ENCODE results near the gene CD7.

CD7 gene

DNA sequence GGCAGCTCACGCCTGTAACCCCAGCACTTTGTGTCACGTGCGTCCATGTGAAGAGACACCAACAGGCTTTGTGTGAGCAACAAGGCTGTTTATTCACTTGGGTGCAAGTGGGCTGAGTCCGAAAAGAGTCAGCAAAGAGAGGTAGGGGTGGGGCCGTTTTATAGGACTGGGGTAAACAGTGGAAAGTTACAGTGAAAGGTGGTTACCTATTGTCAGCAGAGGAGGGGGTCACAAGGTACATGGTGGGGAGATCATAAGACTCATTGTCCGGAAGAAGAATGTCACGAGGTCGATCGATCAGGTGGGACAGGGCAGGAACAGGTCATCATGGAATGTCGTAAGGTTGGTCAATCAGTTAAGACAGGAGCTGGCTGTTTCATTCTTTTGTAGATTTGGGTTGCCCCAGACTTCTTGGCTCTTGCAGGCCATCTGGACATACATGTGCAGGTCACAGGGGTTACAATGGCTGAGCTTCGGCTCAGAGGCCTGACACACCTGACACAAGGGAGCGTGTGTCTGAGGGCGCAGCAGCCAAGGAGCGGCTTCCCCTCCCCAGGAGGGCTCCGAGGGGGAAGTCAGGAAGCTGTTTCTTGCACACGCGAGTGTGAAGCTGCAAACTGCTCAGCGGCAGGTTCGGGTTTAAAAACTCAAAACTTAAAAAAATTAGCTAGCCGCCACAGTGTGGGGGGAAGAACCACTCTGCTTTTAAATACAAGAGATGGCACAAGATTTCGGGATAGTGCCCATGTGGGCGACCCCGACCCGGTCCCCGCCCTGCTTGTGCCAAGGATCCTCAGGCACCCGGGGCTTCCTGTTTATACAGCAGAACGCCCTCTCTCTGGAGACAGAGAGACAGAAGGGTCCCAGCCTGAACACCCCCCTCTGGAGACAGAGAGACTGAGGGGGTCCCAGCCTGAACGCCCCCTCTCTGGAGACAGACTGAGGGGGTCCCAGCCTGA, 29.2 kb upstream of the CD7 start:
- no peak for DNase-seq

GRCh38 chr17:82345151-82345976, 28.0 kb upstream of the CD7 start:
- no peak for DNase-seq

GRCh38 chr17:82344175-82344907, 26.9 kb upstream of the CD7 start:
- DNase-seq, result no peak

DNA sequence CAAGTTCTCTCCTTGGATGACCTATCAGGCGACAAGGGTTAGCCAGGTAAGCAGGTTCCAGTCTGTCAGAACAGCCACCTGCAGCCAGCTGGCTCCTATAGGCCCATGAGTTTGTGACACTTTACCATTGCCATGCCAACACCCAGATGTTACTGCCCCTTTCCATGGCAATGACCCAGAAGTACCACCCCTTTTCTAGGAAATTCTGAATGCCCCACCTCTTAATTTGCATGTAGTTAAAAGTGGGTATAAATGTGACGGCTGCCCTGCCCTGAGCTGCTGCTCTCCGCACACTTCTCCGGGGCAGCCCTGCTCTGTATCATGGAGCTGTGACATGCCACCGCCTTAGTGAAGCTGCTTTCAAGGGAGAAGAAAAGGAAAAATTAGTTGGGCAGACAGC, 26.2 kb upstream of the CD7 start:
- no peak for DNase-seq

DNA sequence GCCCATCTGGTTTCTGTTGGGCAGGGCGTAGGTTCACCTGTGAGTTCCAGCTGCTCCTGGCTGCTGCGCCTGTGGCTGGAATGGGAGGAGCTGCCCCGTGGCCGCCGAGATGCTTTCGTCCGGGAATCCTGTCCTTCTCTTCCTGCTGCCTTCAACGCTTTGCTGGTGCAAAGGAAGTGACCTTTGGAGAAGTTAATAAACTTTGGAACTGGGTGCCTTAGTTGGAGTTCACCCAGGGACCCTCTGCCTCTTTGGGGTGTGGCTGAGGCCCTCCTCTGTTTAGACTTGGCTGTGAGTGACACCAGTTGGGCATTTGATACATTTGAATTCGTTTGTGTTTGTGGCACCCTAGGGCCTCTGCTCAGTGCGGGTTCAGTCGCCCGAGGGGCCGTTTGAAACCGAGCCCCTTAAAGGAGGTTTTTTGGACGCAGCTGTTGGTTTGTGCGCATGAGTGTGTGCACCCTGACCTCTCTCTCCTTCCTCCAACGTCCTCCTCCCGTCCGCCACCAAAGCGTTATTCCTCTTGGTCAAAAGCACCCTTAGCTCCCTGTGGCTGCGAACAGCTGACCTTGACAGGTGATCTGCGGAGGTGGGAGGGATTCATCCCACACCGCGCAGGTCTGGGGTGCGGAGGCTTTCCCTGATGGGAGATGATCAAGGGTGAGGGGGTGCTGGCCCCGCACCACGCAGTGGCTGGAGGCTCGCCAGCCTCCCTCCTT, 25.1 kb upstream of the CD7 start:
- DNase-seq, result no peak

DNA sequence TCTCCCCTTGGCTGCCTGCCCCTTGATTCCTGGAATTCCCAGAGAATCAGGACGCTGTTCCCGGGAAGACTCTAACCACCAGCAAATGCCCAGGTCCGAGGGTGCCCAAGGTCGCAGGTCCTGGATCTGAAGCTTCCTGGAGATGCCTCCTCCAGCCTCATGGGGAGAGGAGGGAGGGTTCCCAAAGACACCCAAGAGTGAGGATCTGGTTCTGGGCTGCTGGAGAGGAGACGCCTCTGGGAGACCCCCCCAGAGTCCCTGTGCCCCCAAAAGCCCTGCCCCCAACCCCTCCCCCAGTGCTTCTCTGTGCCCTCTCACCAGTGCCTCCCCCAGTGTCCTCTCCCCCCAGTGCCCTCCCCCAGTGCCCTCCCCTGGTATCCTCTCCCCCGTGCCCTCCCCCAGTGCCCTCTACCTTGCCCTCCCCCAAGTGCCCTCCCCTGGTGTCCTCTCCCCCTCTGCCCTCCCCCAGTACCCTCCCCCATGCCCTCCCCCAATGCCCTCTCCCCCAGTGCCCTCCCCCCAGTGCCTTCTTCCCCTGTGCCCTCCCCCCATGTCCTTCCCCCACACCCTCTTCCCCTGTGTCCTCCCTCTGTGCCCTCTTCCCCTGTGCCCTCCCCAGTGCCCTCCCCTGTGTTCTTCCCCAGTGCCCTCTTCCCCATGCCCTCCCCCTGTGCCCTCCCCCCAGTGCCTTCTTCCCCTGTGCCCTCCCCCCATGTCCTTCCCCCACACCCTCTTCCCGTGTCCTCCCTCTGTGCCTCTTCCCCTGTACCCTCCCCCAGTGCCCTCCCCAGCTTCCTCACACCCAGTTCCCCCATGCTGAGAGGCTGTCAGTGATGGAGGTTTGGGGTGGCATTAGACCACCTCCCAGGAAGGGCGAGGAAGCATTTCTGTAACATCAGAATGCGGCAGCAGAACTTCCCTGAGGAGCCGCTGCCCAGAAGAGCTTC, 22.5 kb upstream of the CD7 start:
- no peak for DNase-seq

GRCh38 chr17:82338858-82339633, 21.6 kb upstream of the CD7 start:
- DNase-seq, result no peak

DNA sequence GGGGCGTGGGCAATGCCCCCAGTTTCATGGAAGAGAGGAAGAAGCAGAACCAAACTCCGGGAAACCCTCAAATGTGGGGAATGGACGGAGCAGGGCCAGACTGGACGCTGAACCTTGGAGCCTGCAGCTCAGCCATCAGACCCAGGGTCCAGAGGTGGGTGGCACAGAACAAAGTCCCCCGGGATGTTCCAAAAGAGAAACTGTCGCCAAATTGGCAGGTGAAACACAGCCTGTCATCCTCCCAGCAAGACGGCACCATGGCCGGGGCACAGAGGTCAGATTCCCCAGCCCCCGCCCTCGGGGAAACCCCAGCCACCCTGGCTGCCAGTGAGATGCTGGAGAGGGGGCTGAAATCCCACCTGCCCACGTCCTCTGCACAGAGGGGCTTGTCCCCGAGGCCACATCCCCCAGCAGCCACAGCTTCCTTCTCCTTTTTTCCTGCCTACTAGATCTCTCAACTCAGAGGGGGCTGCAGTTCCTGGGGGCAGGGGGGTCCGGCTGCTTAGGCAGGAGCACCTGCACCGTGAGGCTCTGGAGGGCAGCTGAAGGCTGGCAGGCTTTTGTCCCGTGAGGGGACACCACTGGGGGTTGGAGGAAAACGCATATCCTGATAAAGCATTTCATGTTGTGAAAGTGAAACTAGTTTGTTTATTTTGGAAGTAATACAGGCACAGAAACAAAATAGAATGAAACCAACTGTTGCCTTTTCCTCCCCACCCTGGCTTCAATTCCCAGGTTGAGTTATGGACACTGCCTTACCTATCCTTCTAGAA, 17.4 kb upstream of the CD7 start:
- DNase-seq, result no peak

DNA sequence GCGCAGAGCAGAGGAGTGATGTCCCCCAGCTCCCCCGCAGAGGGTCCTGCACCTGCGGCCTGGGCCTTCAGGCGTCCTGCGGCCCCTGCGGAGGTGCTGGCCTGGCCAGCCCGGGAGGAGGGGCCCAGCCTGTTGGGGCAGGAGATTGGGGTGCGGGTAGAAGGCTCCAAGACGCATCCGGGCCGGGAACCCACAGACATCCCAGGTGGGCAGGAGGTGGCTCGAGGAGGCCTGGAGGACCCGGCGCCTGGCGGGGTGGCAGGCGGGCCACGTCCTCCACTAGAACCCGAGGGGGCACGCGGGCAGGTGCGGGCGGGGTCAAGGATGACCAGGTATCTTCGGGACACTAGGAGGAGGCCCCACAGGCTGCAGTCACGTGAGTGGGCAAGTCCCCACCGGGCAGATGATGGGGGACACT, 16.8 kb upstream of the CD7 start:
- no peak for DNase-seq

- DNase-seq, result peak; percentile 42 to 49
Observed at GRCh38 chr17:82333279-82334171, 16.1 kb upstream of the CD7 start, which contains the start of gene SECTM1. Gene SECTM1 (minus strand): TSS chr17:82333766. CDS start chr17:82327240, 6,526 bp downstream.

DNA sequence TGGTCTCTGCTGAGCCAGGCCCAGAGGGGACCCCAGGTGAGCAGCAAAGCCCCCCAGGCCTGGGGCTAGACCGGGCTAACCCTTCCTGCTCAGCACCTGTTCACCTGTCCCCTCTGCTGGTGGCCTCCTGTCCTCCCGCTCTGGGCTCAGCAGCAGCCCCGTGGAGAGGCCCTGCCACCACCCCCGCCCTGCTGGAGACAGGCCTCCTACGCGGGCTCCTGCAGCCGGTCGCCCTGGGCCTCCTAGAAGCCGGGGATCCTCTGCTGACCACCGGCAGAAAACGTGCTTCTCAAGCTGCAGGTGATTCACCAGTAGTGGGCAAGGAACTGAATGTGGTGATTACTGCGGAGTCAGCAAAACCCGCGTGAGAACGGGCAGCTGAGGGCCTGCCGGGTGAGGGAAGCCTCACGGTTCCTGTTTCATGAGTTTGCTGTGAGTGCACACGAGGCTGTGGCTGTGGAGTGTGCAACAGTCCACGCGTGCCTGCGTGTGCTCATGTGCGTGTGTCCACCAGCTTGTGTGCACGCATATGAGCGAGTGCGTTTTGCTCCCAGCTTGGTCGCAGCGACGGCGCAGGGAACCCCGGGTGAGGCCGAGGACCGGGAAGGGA, 15.4 kb upstream of the CD7 start:
- peak; percentile 54 to 58 for DNase-seq

GRCh38 chr17:82331345-82331939, 14.0 kb upstream of the CD7 start:
- no peak for DNase-seq

DNA sequence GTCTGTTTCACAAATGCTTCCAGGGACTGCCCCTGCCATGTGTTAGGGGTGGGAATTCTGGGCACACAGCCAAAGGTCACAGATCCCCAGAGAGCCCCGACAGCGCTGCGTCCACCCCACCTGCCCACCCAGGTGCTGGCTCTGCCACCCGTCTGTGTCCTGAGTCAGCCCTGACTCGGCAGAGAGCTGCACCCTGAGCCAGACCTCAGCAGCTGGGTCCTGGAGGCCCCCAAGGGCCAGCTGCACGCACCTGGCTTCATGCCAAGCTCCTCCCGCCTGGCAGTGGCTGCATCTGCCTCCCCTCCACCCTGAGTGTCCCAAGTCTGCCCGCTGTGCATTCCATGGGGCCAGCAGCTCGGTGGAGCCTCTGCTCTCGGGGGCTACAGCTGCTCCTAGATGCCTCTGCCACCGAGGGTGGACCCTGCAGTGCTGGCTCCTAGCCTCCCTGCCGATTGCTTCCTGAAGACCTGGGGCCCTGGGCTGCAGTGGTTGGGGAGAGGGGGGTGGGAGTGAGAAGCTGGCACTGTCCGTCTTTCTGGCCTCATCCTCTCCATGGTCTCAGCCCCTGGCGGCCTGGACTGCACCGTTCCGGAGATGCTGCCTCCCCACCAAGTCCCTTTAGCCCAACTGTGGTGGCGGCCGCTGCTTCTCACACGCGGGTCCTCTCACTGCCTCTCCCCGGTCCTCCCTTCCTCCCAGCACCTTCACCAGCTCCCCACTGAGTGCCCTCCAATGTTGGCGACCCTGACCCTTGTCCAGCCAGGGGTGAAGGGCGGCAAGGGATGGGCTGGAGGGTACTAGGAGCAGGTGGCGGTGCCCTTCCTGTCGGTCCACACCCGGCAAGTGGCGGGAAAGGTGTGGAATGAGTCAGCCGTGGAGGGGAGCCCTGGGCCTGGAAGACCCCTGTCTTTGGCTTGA, 13.2 kb upstream of the CD7 start:
- no peak for DNase-seq

GRCh38 chr17:82329683-82330321, 12.4 kb upstream of the CD7 start:
- DNase-seq, result no peak

DNA sequence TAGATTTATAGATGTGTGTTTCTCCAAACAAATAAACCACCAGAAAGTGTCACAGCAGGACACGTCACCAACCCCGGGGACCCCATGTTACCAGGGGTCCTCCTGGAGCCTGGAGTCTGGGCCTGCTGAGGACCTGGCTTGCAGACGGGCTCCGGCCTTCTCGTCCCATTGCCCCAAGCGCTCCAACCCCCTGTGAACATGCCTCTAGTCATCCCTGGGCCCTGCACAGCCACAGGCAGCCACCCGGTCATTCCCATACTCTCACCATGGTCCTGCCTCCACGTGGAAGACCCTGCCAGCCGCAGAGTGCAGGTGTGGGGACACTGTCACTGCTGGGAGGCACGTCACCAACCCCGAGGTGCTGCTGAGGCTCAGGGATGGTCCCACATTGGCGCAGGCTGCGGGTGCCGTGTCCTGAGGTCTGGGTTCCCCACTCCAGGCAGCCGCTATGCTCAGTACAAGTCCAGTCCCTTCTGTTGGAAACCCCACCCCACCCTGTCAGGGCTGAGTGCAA, 11.6 kb upstream of the CD7 start:
- DNase-seq, result no peak
